ENCODE results near the gene MAPK1.

GRCh38 chr22:21707677-21708076 is 159.8 kb downstream of the MAPK1 start:
- TF ChIP-seq POLR2A (IDR thresholded peaks at IDR 0.05) (no peak), CTCF (IDR thresholded peaks at IDR 0.05) (no peak), POLR2AphosphoS5 (IDR thresholded peaks at IDR 0.05) (no peak), EP300 (IDR thresholded peaks at IDR 0.05) (no peak)

All from suprapubic skin (tissue), 4 donors.